Dedifferentiated amniotic fluid mesenchymal stem cell (primary cell): ENCODE measurements around the gene NUDT8.
"Not testable (repeated sequence)": the region's sequence is repeated elsewhere in the genome, so short reads cannot be mapped to it uniquely, and the experiment has no call there.

Experiments
- DNase-seq: peaks from one replicate; pipeline ENCODE4 v3.0.0-alpha.2; 2016; ENCODE audit errors: extremely low spot score

Gene NUDT8

GRCh38 chr11:67642173-67643120, 12.7 kb upstream of the NUDT8 start:
- DNase-seq = no peak

- DNase-seq = no peak
Measured at GRCh38 chr11:67641338-67642172, 11.8 kb upstream of the NUDT8 start.

GRCh38 chr11:67640758-67641337, 11.1 kb upstream of the NUDT8 start:
- DNase-seq = no peak

- DNase-seq = peak; percentile 42
Measured at GRCh38 chr11:67640021-67640757, 10.5 kb upstream of the NUDT8 start.

- DNase-seq = no peak
Measured at GRCh38 chr11:67639438-67639859, 9.7 kb upstream of the NUDT8 start, which contains the start of gene TBX10. Gene TBX10, minus strand, starts transcription at chr11:67639763. Its CDS starts 291 bp downstream, at chr11:67639472.

GRCh38 chr11:67638535-67639437, 9.0 kb upstream of the NUDT8 start:
- DNase-seq = no peak

GRCh38 chr11:67637441-67637840, 7.7 kb upstream of the NUDT8 start:
- DNase-seq = not testable (repeated sequence)

- DNase-seq = no peak
Measured at GRCh38 chr11:67636962-67637361, 7.2 kb upstream of the NUDT8 start.

- DNase-seq = no peak
Measured at GRCh38 chr11:67635231-67635521, 5.4 kb upstream of the NUDT8 start.

GRCh38 chr11:67634366-67635230, 4.9 kb upstream of the NUDT8 start:
- DNase-seq = no peak

- DNase-seq = no peak
Measured at GRCh38 chr11:67633758-67634365, 4.1 kb upstream of the NUDT8 start.

GRCh38 chr11:67632982-67633755, 3.4 kb upstream of the NUDT8 start:
- no peak for DNase-seq

GRCh38 chr11:67632175-67632981, 2.6 kb upstream of the NUDT8 start:
- DNase-seq = no peak

- no peak for DNase-seq
Measured at GRCh38 chr11:67631853-67632174, 2.1 kb upstream of the NUDT8 start.

GRCh38 chr11:67631411-67631810, 1.7 kb upstream of the NUDT8 start:
- no peak for DNase-seq

GRCh38 chr11:67630943-67631331, 1.2 kb upstream of the NUDT8 start:
- DNase-seq = no peak

- DNase-seq = peak; percentile 97
Measured at GRCh38 chr11:67630228-67630942, 648 bp upstream of the NUDT8 start.
